Hematopoietic multipotent progenitor cell treated with erythropoietin and hydrocortisone succinate and interleukin-3 and kit ligand, for 15 days (in vitro differentiated cells): ENCODE data around the gene ZSCAN16.

Experiments used
- DNase-seq: peaks from one replicate; pipeline ENCODE4 v3.0.0-alpha.2; 2015; ENCODE audit warnings: low spot score

The ZSCAN16 gene

DNA sequence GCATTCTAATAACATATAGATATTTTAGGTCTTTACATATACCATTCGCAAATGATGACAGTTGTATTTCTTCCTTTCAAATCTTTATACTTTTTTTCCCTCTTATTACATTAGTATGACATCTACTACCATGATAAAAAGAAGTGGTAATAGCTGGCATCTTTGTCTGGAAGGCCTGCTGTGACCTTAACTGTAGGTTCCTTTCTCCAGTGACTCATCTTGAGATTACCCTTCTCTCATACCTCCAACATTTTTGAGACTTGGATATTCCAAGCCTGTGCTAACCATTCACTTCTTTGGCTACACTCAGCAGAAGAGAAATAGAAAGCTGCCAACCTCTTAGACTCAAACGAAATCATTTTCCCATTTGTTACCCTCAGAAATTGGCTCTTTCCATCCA, 47.6 kb downstream of the ZSCAN16 start:
- no peak for DNase-seq

GRCh38 chr6:28176373-28176772, 52.0 kb downstream of the ZSCAN16 start:
- DNase-seq = no peak
